Activated CD8-positive, alpha-beta memory T cell treated with anti-CD3 and anti-CD28 coated beads for 48 hours (primary cell): ENCODE measurements around the gene KRTAP4-9.
"Not testable (repeated sequence)": the region's sequence is repeated elsewhere in the genome, so short reads cannot be mapped to it uniquely, and the experiment has no call there.

Experiments
- DNase-seq, 3 experiments: peaks; one replicate each; pipeline ENCODE4 v3.0.0-alpha.2; 2020; ENCODE audit warnings: low read depth in 2 of 3, low spot score in 2 of 3

The KRTAP4-9 gene

DNA sequence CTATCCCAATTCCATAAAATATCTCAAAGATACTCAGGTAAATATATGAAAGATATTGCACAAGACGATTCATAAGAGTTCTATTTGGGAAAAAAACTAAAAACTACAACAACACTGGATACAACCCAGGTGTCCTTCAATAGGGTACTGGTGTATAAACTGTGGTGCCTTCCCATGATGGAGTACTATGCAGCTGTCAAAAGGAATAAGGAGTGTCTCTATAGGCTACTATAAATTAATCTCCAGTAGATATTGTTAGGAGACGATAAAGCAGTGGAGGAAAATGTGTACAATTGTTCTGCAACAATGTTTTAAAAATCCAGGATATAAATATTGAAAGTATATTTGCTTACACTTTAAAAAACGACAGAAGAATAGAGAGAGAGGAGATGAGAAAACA, 21.2 kb downstream of the KRTAP4-9 start:
- no peak for DNase-seq

GRCh38 chr17:41127371-41127770, 22.2 kb downstream of the KRTAP4-9 start:
- no peak for DNase-seq

GRCh38 chr17:41131979-41132378, 26.8 kb downstream of the KRTAP4-9 start:
- no peak for DNase-seq

DNA sequence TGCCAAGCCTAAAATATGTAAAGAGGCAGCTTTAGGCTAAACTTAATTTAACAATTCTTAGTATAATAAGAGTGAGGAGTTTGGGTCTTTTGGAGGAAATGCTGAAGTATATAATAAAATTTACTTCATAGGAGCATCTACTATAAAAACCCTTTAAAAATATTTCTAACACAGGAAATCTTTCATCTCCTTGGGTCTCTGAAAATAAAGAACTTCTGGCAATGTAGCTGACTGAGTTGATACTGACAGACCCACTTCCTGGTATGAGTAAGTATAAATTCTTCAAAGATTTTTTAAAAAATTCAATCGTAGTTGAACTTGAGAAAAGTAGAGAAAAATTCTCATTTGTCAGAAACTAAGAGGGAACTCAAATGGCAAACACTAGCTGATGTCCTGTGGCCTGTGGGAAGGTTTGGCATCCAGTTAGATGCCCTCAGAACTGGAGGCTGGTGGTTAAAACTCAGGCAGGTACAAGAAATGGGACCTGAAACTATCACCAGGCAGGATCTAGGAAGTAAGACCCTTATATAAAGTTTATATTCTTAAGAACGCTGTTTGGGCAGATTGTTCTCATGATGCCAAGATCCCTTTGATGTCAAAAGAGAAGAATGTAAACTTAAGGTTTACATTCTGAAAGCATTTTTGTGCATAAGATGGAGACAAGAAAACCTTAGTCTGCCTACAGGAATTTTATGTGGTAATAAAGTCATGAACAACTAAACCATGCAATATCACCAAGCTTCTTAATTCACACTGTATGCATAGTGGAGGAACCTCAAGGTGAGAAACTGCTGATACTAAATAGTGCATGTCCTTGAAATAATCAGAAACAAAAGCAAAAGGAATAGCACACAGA, 28.9 kb downstream of the KRTAP4-9 start:
- DNase-seq, result no peak

DNA sequence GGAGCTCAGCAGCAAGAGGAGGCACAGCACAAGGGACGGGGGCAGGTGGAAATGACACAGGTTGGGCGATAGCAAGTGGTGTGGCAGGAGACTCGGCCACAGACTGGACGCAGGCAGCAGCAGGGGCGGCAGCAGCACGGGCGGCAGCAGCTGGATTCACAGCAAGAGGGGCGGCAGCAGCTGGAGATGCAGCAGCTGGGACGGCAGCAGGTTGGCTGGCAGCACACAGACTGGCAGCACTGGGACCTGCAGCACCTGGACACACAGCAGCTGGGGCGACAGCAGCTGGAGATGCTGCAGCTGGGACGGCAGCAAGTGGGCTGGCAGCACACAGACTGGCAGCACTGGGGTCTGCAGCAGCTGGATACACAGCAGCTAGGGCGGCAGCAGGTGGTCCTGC, 34.7 kb downstream of the KRTAP4-9 start:
- DNase-seq, result not testable (repeated sequence)

DNA sequence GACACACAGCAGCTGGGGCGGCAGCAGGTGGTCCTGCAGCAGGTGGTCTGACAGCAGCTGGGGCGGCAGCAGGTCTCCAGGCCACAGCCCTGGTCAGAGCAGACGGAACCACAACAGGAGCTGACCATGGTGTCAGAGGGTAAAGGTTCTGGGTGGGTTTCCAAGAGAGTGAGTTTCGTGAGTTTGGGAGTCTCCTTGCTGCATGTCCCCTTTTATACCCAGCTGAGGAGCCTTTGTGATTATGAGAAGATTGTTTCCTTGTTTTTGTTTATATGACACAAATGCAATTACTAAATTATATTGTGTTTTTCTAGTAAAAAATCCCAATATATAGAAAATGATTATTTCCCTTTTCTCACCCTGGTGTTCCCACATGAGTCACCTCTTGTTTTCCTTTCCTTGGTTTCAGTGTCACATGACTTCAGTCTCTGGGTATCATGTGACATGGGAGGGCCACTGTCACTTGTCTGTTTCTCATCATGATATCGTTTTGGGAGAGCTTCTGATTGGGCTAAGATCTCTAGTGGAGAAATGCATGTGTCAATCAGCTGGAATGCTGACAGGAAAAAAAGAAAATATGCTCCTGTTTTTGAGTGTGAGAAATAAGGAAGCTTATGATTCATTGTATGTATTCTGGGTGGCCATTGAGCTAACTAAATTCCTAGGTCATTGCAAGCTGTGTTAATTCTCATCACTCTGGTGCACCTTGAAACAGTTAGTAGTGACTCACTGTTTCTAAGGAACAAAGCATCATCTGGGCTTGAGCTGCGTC, 35.4 kb downstream of the KRTAP4-9 start, which contains the start of gene KRTAP4-6:
KRTAP4-6 (minus strand) TSS at position 185 of the 772 bp plus-strand sequence; CDS start at position 128, 57 bp downstream.
- no peak for DNase-seq

- DNase-seq, result no peak
Measured at GRCh38 chr17:41141361-41141760, 36.2 kb downstream of the KRTAP4-9 start.

GRCh38 chr17:41144846-41145245, 39.7 kb downstream of the KRTAP4-9 start:
- no peak for DNase-seq

- no peak for DNase-seq
Measured at GRCh38 chr17:41145261-41145660, 40.1 kb downstream of the KRTAP4-9 start.

- DNase-seq, result no peak
Measured at GRCh38 chr17:41147531-41148204, 42.5 kb downstream of the KRTAP4-9 start.

DNA sequence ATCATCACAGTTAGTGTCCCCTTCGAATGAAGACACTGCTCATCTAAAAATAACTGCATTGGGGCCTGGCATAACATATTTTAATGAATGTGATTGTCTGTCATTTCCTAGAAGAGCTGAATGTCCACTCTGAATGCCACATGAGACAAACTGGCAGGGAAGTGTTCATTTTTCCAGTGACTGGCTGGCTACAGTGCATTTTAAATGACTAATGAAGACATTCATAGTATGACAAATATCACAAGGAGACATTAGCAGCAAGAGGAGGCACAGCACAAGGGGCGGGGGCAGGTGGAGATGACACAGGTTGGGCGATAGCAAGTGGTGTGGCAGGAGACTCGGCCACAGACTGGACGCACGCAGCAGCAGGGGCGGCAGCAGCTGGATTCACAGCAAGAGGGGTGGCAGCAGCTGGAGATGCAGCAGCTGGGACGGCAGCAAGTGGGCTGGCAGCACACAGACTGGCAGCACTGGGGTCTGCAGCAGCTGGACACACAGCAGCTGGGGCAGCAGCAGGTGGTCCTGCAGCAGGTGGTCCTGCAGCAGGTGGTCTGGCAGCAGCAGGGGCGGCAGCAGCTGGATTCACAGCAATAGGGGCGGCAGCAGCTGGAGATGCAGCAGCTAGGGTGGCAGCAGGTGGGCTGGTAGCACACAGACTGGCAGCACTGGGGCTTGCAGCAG, 43.9 kb downstream of the KRTAP4-9 start:
- not testable (repeated sequence) for DNase-seq

DNA sequence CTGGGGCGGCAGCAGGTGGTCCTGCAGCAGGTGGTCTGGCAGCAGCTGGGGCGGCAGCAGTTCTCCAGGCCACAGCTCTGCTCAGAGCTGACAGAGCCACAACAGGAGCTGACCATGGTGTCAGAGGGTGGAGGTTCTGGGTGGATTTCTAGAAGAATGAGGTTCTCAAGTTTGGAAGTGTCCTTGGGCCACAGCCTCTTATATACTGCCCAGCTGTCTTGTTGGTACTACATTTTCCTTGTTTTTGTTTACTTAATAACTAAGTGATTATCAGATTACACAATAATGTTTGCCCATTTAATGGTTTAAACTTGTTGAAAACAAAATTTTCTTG, 44.4 kb downstream of the KRTAP4-9 start, which contains the start of gene KRTAP4-5:
KRTAP4-5 (minus strand) TSS at position 174 of the 334 bp plus-strand sequence; CDS start at position 116, 58 bp downstream.
- DNase-seq, result no peak

GRCh38 chr17:41150026-41150425, 44.8 kb downstream of the KRTAP4-9 start:
- no peak for DNase-seq

DNA sequence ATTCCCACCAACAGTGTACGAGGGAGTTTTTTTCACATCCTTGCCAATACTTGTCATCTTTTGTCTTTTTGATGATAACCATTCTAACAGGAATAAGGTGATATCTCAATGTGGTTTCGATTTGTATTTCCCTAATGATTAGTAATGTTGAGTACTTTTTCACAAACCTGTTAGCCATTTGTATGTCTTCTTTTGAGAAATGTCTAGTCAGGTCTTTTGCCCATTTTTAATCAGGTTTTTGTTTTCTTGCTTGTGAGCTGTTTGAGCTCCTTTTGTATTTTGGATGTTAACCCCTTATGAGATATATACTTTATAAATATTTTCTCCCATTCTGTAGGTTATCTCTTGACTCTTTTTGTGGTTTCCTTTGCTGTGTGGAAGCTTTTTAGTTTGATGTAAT, 46.3 kb downstream of the KRTAP4-9 start:
- DNase-seq, result no peak

DNA sequence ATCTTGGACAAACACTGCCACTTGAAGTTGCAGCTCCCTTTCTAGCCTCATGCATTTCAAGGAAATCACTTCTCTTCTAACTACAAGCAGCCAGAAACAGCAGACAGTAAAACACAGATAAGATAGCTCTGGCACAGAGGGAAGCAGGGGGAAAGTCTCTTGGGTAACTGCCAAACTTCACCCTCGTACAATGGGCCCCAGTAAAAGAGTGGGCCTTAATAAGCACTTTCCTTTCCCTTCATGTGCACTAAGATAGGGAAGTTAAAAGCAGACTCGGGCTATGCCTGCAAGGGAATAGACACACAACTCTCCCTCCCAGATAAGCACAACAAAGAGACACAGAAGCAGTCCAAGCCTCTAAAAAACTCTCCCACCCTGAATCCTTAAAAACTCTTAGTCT, 48.7 kb downstream of the KRTAP4-9 start:
- no peak for DNase-seq
